Measurements from ENCODE around the gene SLC16A7.

DNA sequence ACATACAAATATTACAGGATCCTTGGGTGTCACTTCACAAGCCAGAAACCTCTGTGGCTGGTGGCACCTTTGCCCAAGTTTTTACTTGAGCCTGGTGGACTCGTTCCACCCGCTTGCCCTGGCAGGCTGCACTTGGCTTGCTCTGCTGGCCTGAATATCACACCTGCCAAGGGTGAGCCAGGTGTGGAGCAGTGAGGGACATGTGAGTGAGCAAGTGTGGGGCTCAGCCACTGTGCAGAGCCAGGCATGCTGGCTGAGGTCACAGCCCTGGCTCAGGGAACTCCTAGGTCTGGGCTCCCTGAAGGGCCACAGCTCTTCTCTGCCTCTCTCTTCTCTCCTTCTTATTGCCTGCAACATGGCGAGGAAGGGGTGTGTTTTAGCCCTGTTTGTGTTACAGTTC, 82.0 kb downstream of the SLC16A7 start:
- TF ChIP-seq, protein P1, sequence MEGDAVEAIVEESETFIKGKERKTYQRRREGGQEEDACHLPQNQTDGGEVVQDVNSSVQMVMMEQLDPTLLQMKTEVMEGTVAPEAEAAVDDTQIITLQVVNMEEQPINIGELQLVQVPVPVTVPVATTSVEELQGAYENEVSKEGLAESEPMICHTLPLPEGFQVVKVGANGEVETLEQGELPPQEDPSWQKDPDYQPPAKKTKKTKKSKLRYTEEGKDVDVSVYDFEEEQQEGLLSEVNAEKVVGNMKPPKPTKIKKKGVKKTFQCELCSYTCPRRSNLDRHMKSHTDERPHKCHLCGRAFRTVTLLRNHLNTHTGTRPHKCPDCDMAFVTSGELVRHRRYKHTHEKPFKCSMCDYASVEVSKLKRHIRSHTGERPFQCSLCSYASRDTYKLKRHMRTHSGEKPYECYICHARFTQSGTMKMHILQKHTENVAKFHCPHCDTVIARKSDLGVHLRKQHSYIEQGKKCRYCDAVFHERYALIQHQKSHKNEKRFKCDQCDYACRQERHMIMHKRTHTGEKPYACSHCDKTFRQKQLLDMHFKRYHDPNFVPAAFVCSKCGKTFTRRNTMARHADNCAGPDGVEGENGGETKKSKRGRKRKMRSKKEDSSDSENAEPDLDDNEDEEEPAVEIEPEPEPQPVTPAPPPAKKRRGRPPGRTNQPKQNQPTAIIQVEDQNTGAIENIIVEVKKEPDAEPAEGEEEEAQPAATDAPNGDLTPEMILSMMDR (conservative IDR thresholded peaks at IDR 0.05) = no peak
- no peak for TF ChIP-seq EZH2 (IDR thresholded peaks at IDR 0.05; ENCODE audit: low read depth)
